HCT116 (cell line): Measurements from ENCODE around the gene MEDAG. TPM values are rescaled to one million over a fixed set of nuclear protein-coding genes. Genes with fewer than 3 reads are reported as not detected.

Experiments
- ATAC-seq: fragments of 200-7000 bp; cut with Tn5 transposase; 2 replicates; pipeline ENCODE4 v1.9.1; 2020; ENCODE audit warnings: mild to moderate bottlenecking, moderate library complexity
- BruUV-seq: library from RNA; stranded (reverse); fragments of 400-500 nt; replicated peaks from 2 replicates; lab custom pipeline; 2021; lab: Mats Ljungman, UMichigan
- CTCF ChIA-PET: fragments of 300-600 bp; sonication (Branson Sonifier 250); formaldehyde crosslinking; loops from one replicate; lab custom pipeline; 2021; ENCODE audit warnings: antibody characterized with exemption; lab: Charles Lee
- POLR2A ChIA-PET: fragments of 300-600, 350-600 bp; sonication (Branson Sonifier 250); formaldehyde crosslinking; loops from one replicate; lab custom pipeline; 2021; ENCODE audit warnings: antibody characterized with exemption; lab: Charles Lee
- RAD21 ChIA-PET, 2 experiments: fragments of 300-600 bp; sonication (Branson Sonifier 250); formaldehyde crosslinking; loops; one replicate each; lab custom pipeline; 2023; ENCODE audit warnings: low total read pairs in 2 of 2; ENCODE audit not compliant: uncharacterized antibody in 2 of 2, unreplicated experiment in 2 of 2, low non-redundant PET in 1 of 2; lab: Charles Lee
- DNase-seq: peaks from one replicate; pipeline ENCODE4 v3.0.0-alpha.2; 2010; ENCODE audit warnings: low read depth, low spot score
- H2AFZ ChIP-seq: fragments of 200-600 bp; shearing (Covaris generic), sonication (generic); 2 replicates; pipeline ENCODE4 v1.6.1; 2017; ENCODE audit warnings: low read depth, mixed run types, mixed read lengths, antibody characterized with exemption, low read length; ENCODE audit not compliant: poor library complexity, severe bottlenecking
- H3K27ac ChIP-seq: 2 replicates; pipeline ENCODE4 v1.5.1; 2012; ENCODE audit warnings: low read depth, low read length
- H3K27me3 ChIP-seq: fragments of 200-600 bp; sonication (generic); 2 replicates; pipeline ENCODE4 v1.6.1; 2016; ENCODE audit warnings: mixed run types, low read length, mixed read lengths; ENCODE audit not compliant: insufficient read depth
- H3K36me3 ChIP-seq, 2 experiments: fragments of 200-500 bp in 1 of 2; fragments of 200-600 bp in 1 of 2; sonication (Bioruptor generic) in 1 of 2; sonication (generic) in 1 of 2; 2 replicates each; pipeline versions ENCODE4 v1.5.1 to v1.6.1; 2014 to 2016; ENCODE audit warnings: low read length in 2 of 2, inconsistent platforms in 1 of 2, mixed read lengths in 1 of 2, mixed run types in 1 of 2; ENCODE audit not compliant: insufficient read depth in 2 of 2, control insufficient read depth in 1 of 2
- H3K4me1 ChIP-seq, 2 experiments: fragments of 200-600 bp in 1 of 2; sonication (generic) in 1 of 2; 2 replicates each; pipeline versions ENCODE4 v1.5.1 to v1.6.1; 2012 to 2017; ENCODE audit warnings: low read length in 2 of 2, inconsistent platforms in 1 of 2, mild to moderate bottlenecking in 1 of 2, mixed read lengths in 1 of 2, mixed run types in 1 of 2, moderate library complexity in 1 of 2; ENCODE audit not compliant: insufficient read depth in 2 of 2, control insufficient read depth in 1 of 2
- H3K4me2 ChIP-seq: fragments of 200-600 bp; sonication (generic); 2 replicates; pipeline ENCODE4 v1.6.1; 2017; ENCODE audit warnings: mixed run types, low read length, mixed read lengths
- H3K4me3 ChIP-seq, 2 experiments: fragments of 200-600 bp in 1 of 2; sonication (generic) in 1 of 2; replicated peaks in 1 of 2; 2 replicates each; pipeline ENCODE4 v1.5.1; 2011 to 2016; ENCODE audit warnings: low read length in 2 of 2, control low read depth in 1 of 2, low read depth in 1 of 2, mild to moderate bottlenecking in 1 of 2, mixed read lengths in 1 of 2, mixed run types in 1 of 2
- H3K79me2 ChIP-seq: fragments of 200-600 bp; sonication (generic); 2 replicates; pipeline ENCODE4 v1.6.1; 2017; ENCODE audit warnings: mild to moderate bottlenecking, mixed run types, low read length, moderate library complexity, mixed read lengths; ENCODE audit not compliant: insufficient read depth
- H3K9ac ChIP-seq: fragments of 200-600 bp; sonication (generic); 2 replicates; pipeline ENCODE4 v1.6.1; 2016; ENCODE audit warnings: low read length, mixed read lengths
- H3K9me2 ChIP-seq: fragments of 200-600 bp; sonication (generic), shearing (Covaris generic); 2 replicates; pipeline ENCODE4 v1.6.1; 2017; ENCODE audit warnings: mixed run types, mild to moderate bottlenecking, moderate library complexity; ENCODE audit not compliant: insufficient read depth
- H3K9me3 ChIP-seq, 2 experiments: fragments of 200-500 bp in 1 of 2; fragments of 200-600 bp in 1 of 2; sonication (Bioruptor generic) in 1 of 2; sonication (generic) in 1 of 2; 2 replicates each; pipeline ENCODE4 v1.6.1; 2014 to 2017; ENCODE audit warnings: low read length in 2 of 2, mixed read lengths in 2 of 2, inconsistent platforms in 1 of 2, low read depth in 1 of 2, mild to moderate bottlenecking in 1 of 2, mixed run types in 1 of 2, moderate library complexity in 1 of 2; ENCODE audit not compliant: control insufficient read depth in 1 of 2, insufficient read depth in 1 of 2
- H4K20me1 ChIP-seq: fragments of 200-600 bp; sonication (generic), shearing (Covaris generic); 2 replicates; pipeline ENCODE4 v1.6.1; 2017; ENCODE audit warnings: mixed run types, mild to moderate bottlenecking, moderate library complexity; ENCODE audit not compliant: insufficient read depth
- ATF3 ChIP-seq: IDR thresholded peaks from 2 replicates; pipeline ENCODE4 v1.6.1; 2012
- CBX3 ChIP-seq: IDR thresholded peaks from 2 replicates; pipeline ENCODE4 v1.6.1; 2012; ENCODE audit warnings: low read depth
- CEBPB ChIP-seq: IDR thresholded peaks from 2 replicates; pipeline ENCODE4 v1.6.1; 2012; ENCODE audit warnings: low read depth
- EZH2 ChIP-seq: fragments of 200-600 bp; sonication (generic); IDR thresholded peaks from 2 replicates; pipeline ENCODE4 v1.6.1; 2017; ENCODE audit warnings: antibody characterized with exemption, mixed run types
- MAX ChIP-seq: IDR thresholded peaks from 2 replicates; pipeline ENCODE4 v1.6.1; 2012
- POLR2AphosphoS5 ChIP-seq: IDR thresholded peaks from 2 replicates; pipeline ENCODE4 v1.6.1; 2011; ENCODE audit warnings: mild to moderate bottlenecking, low read depth, low read length, moderate library complexity
- RAD21 ChIP-seq: IDR thresholded peaks from 2 replicates; pipeline ENCODE4 v1.6.1; 2012; ENCODE audit warnings: low read depth, mild to moderate bottlenecking
- SIN3A ChIP-seq: IDR thresholded peaks from 2 replicates; pipeline ENCODE4 v1.6.1; 2012; ENCODE audit warnings: low read depth
- SRF ChIP-seq: IDR thresholded peaks from 2 replicates; pipeline ENCODE4 v1.6.1; 2012; ENCODE audit warnings: low read depth
- TCF7L2 ChIP-seq: IDR thresholded peaks from 2 replicates; pipeline ENCODE4 v1.7.0; 2011; ENCODE audit warnings: borderline replicate concordance, inconsistent platforms; ENCODE audit not compliant: insufficient read depth, insufficient read length; ENCODE audit errors: extremely low read depth
- YY1 ChIP-seq: IDR thresholded peaks from 2 replicates; pipeline ENCODE4 v1.6.1; 2011; ENCODE audit warnings: low read length, low read depth, moderate library complexity, mild to moderate bottlenecking; ENCODE audit not compliant: insufficient replicate concordance; ENCODE audit errors: extremely low read depth
- ZBTB33 ChIP-seq: IDR thresholded peaks from 2 replicates; pipeline ENCODE4 v1.6.1; 2011; ENCODE audit warnings: mild to moderate bottlenecking, low read length, moderate library complexity; ENCODE audit not compliant: insufficient replicate concordance; ENCODE audit errors: extremely low read depth
- ZNF274 ChIP-seq: fragments of 200-500 bp; sonication (Bioruptor generic); IDR thresholded peaks from 2 replicates; pipeline ENCODE4 v1.6.1; 2014; ENCODE audit warnings: mild to moderate bottlenecking, low read depth, low read length, inconsistent platforms
- intact Hi-C: fragments of 100-400 bp; cut with micrococcal nuclease; formaldehyde crosslinking; loops from 2 replicates; pipeline ENCODE4 v1.10.0; 2022
- total RNA-seq: library from RNA; stranded (reverse); gene quantifications from one replicate; pipeline ENCODE4 v1.2.1, GENCODE V29; 2021; ENCODE audit not compliant: unreplicated experiment

Gene MEDAG
- total RNA-seq, 1 experiment from 2014 or later, result not detected

- H3K9me2 ChIP-seq, result no peaks in the 10 kb centered on the region
- ChIA-PET CTCF (no interaction called here), POLR2A (no interaction called here), RAD21 (no interaction called here)
- H4K20me1 ChIP-seq, result no peaks in the 10 kb centered on the region
- TF ChIP-seq RAD21 (no peak), ZNF274 (no peak), YY1 (no peak), MAX (no peak), ZBTB33 (no peak), CBX3 (no peak)
- no peaks in the 10 kb centered on the region for H3K27me3 ChIP-seq
- ATAC-seq, result no peak
- H3K4me1 ChIP-seq, result peaks cover 8 to 14% of the 10 kb centered on the region in 2 experiments
- no peak overlapping the region for H3K9ac ChIP-seq
- BruUV-seq, result no TSS peak
- no peaks in the 10 kb centered on the region for H3K79me2 ChIP-seq
- DNase-seq, result no peak
- H3K27ac ChIP-seq, result no peak overlapping the region
- intact Hi-C loops, result no loop called here
- no peak overlapping the region for H2AFZ ChIP-seq
- no peak overlapping the region for H3K4me2 ChIP-seq
- no peaks in the 10 kb centered on the region for H3K9me3 ChIP-seq
- H3K4me3 ChIP-seq, result no peak overlapping the region
- H3K36me3 ChIP-seq, result no peaks in the 10 kb centered on the region
These were observed 66.9 kb downstream of the MEDAG start for GRCh38 chr13:30972888-30973377.

GRCh38 chr13:30974350-30974749 is 68.3 kb downstream of the MEDAG start:
- ChIA-PET POLR2A (no interaction called here), CTCF (no interaction called here), RAD21 (no interaction called here)
- no peak overlapping the region for H3K4me3 ChIP-seq
- no peaks in the 10 kb centered on the region for H3K36me3 ChIP-seq
- H2AFZ ChIP-seq, result no peak overlapping the region
- H3K4me1 ChIP-seq, result peaks cover 22% of the 10 kb centered on the region in 2 experiments
- H3K4me2 ChIP-seq, result no peak overlapping the region
- no peaks in the 10 kb centered on the region for H3K9me2 ChIP-seq
- no peak overlapping the region for H3K27ac ChIP-seq
- no peaks in the 10 kb centered on the region for H4K20me1 ChIP-seq
- no TSS peak for BruUV-seq
- no peaks in the 10 kb centered on the region for H3K27me3 ChIP-seq
- no peaks in the 10 kb centered on the region for H3K9me3 ChIP-seq
- intact Hi-C loops, result no loop called here
- no peaks in the 10 kb centered on the region for H3K79me2 ChIP-seq
- ATAC-seq (no peak), DNase-seq (no peak)
- no peak for TF ChIP-seq CEBPB
- TF ChIP-seq ZNF274, result no peak
- no peak for TF ChIP-seq ATF3
- no peak for TF ChIP-seq YY1
- TF ChIP-seq POLR2AphosphoS5, result no peak
- TF ChIP-seq EZH2, result no peak
- no peak for TF ChIP-seq TCF7L2
- TF ChIP-seq ZBTB33, result no peak
- TF ChIP-seq SIN3A, result no peak
- no peak for TF ChIP-seq SRF
- TF ChIP-seq CBX3, result no peak
- no peak overlapping the region for H3K9ac ChIP-seq
